H9 (cell line): ENCODE measurements around the gene LRRC27. TPM values are rescaled to one million over a fixed set of nuclear protein-coding genes. Genes with fewer than 3 reads are reported as not detected.

Experiments used
- DNase-seq: peaks from one replicate; pipeline ENCODE4 v3.0.0-alpha.2; 2017
- H2AFZ ChIP-seq: one replicate; pipeline ENCODE4 v1.6.1; 2013; ENCODE audit warnings: mild to moderate bottlenecking, low read length, control low read depth, moderate library complexity
- H2AK5ac ChIP-seq: 2 replicates; pipeline ENCODE4 v1.6.1; 2013; ENCODE audit warnings: low read length, control low read depth, mixed read lengths; ENCODE audit not compliant: insufficient read length
- H2BK120ac ChIP-seq: one replicate; pipeline ENCODE4 v1.6.1; 2013; ENCODE audit warnings: low read depth, mild to moderate bottlenecking, low read length, control low read depth, inconsistent platforms; ENCODE audit not compliant: poor library complexity, severe bottlenecking
- H2BK12ac ChIP-seq: 2 replicates; pipeline ENCODE4 v1.6.1; 2013; ENCODE audit warnings: low read length, control low read depth, mixed read lengths, low read depth; ENCODE audit not compliant: insufficient read length
- H2BK15ac ChIP-seq: 2 replicates; pipeline ENCODE4 v1.6.1; 2013; ENCODE audit warnings: low read depth, low read length, control low read depth
- H2BK20ac ChIP-seq: one replicate; pipeline ENCODE4 v1.6.1; 2013; ENCODE audit warnings: low read depth, mild to moderate bottlenecking, low read length, control low read depth, inconsistent platforms; ENCODE audit not compliant: poor library complexity, severe bottlenecking
- H2BK5ac ChIP-seq: 2 replicates; pipeline ENCODE4 v1.6.1; 2013; ENCODE audit warnings: low read length, control low read depth, mixed read lengths; ENCODE audit not compliant: insufficient read length
- H3K14ac ChIP-seq: 2 replicates; pipeline ENCODE4 v1.6.1; 2013; ENCODE audit warnings: low read length, control low read depth; ENCODE audit not compliant: insufficient read depth
- H3K18ac ChIP-seq: 2 replicates; pipeline ENCODE4 v1.6.1; 2013; ENCODE audit warnings: low read depth, mild to moderate bottlenecking, mixed read lengths, low read length, control low read depth; ENCODE audit not compliant: insufficient read length
- H3K23ac ChIP-seq: 2 replicates; pipeline ENCODE4 v1.6.1; 2013; ENCODE audit warnings: low read length, control low read depth, mixed read lengths, low read depth; ENCODE audit not compliant: insufficient read length
- H3K23me2 ChIP-seq: 2 replicates; pipeline ENCODE4 v1.6.1; 2013; ENCODE audit warnings: low read depth, mild to moderate bottlenecking, mixed read lengths, low read length, control low read depth; ENCODE audit not compliant: insufficient read length, poor library complexity, severe bottlenecking
- H3K27ac ChIP-seq: 2 replicates; pipeline ENCODE4 v1.5.1; 2013; ENCODE audit warnings: low read length, control low read depth, mixed read lengths, low read depth; ENCODE audit not compliant: insufficient read length
- H3K27me3 ChIP-seq: 2 replicates; pipeline ENCODE4 v1.6.1; 2013; ENCODE audit warnings: low read length, control low read depth, inconsistent platforms; ENCODE audit not compliant: insufficient read depth
- H3K4ac ChIP-seq: 2 replicates; pipeline ENCODE4 v1.6.1; 2013; ENCODE audit warnings: low read depth, mild to moderate bottlenecking, control low read depth, inconsistent platforms, low read length, moderate library complexity
- H3K4me1 ChIP-seq: 2 replicates; pipeline ENCODE4 v1.6.1; 2013; ENCODE audit warnings: low read length, control low read depth, inconsistent platforms; ENCODE audit not compliant: insufficient read depth
- H3K4me2 ChIP-seq: 2 replicates; pipeline ENCODE4 v1.6.1; 2013; ENCODE audit warnings: low read length, control low read depth, mixed read lengths; ENCODE audit not compliant: insufficient read length, insufficient read depth
- H3K56ac ChIP-seq: 2 replicates; pipeline ENCODE4 v1.6.1; 2013; ENCODE audit warnings: low read depth, mild to moderate bottlenecking, mixed read lengths, low read length, control low read depth; ENCODE audit not compliant: insufficient read length
- H3K79me1 ChIP-seq: 2 replicates; pipeline ENCODE4 v1.6.1; 2013; ENCODE audit warnings: low read depth, mild to moderate bottlenecking, moderate library complexity, low read length, control low read depth, inconsistent platforms; ENCODE audit not compliant: insufficient read depth, poor library complexity, severe bottlenecking
- H3K79me2 ChIP-seq: 2 replicates; pipeline ENCODE4 v1.6.1; 2013; ENCODE audit warnings: low read length, control low read depth, inconsistent platforms; ENCODE audit not compliant: insufficient read depth
- H3K9ac ChIP-seq: 2 replicates; pipeline ENCODE4 v1.6.1; 2013; ENCODE audit warnings: low read length, control low read depth, mixed read lengths; ENCODE audit not compliant: insufficient read length; ENCODE audit errors: extremely low read depth
- H3K9me3 ChIP-seq: one replicate; pipeline ENCODE4 v1.6.1; 2013; ENCODE audit warnings: low read depth, low read length, inconsistent platforms; ENCODE audit not compliant: control insufficient read depth
- H3T11ph ChIP-seq: one replicate; pipeline ENCODE4 v1.6.1; 2013; ENCODE audit warnings: mild to moderate bottlenecking, low read length, control low read depth, inconsistent platforms
- H4K20me1 ChIP-seq: one replicate; pipeline ENCODE4 v1.6.1; 2013; ENCODE audit not compliant: control insufficient read depth, insufficient read length, insufficient read depth
- H4K5ac ChIP-seq: 2 replicates; pipeline ENCODE4 v1.6.1; 2013; ENCODE audit warnings: low read depth, mild to moderate bottlenecking, mixed read lengths, low read length, control low read depth; ENCODE audit not compliant: insufficient read length
- H4K8ac ChIP-seq: replicated peaks from 2 replicates; pipeline ENCODE4 v1.6.1; 2013; ENCODE audit warnings: low read length, control low read depth, mixed read lengths, low read depth; ENCODE audit not compliant: insufficient read length
- H4K91ac ChIP-seq: 2 replicates; pipeline ENCODE4 v1.6.1; 2013; ENCODE audit warnings: low read depth, mild to moderate bottlenecking, moderate library complexity, mixed read lengths, low read length, control low read depth; ENCODE audit not compliant: insufficient read length
- H3K27ac Mint-ChIP-seq, 3 experiments: 2 replicates in 2 of 3; 3 replicates in 1 of 3; pipeline ENCODE4 v1.8.0; 2020 to 2021; ENCODE audit warnings: mixed read lengths in 3 of 3, mild to moderate bottlenecking in 1 of 3, moderate library complexity in 1 of 3
- H3K27me3 Mint-ChIP-seq: 2 replicates; pipeline ENCODE4 v1.8.0; 2021; ENCODE audit warnings: low read depth, mild to moderate bottlenecking, moderate library complexity, mixed read lengths
- H3K36me3 Mint-ChIP-seq, 3 experiments: 2 replicates in 2 of 3; 3 replicates in 1 of 3; pipeline ENCODE4 v1.8.0; 2020 to 2021; ENCODE audit warnings: low read depth in 3 of 3, mixed read lengths in 3 of 3; ENCODE audit not compliant: insufficient read depth in 1 of 3
- H3K4me1 Mint-ChIP-seq, 2 experiments: 2 replicates each; pipeline ENCODE4 v1.8.0; 2020; ENCODE audit warnings: mixed read lengths in 2 of 2
- H3K4me3 Mint-ChIP-seq, 2 experiments: 2 replicates in 1 of 2; 3 replicates in 1 of 2; pipeline ENCODE4 v1.8.0; 2020 to 2021; ENCODE audit warnings: mild to moderate bottlenecking in 2 of 2, mixed read lengths in 2 of 2, moderate library complexity in 1 of 2
- H3K9me3 Mint-ChIP-seq, 2 experiments: 2 replicates in 1 of 2; 3 replicates in 1 of 2; pipeline ENCODE4 v1.8.0; 2020; ENCODE audit warnings: mild to moderate bottlenecking in 2 of 2, mixed read lengths in 2 of 2, moderate library complexity in 1 of 2
- WGBS: extraction: QIAGEN DNeasy Blood & Tissue Kit; methylation state at CpG from one replicate; pipeline ENCODE4 v1.1.7; 2013; ENCODE audit warnings: missing lambda C conversion rate, low lambda C conversion rate, mixed read lengths; ENCODE audit not compliant: insufficient read length; ENCODE audit errors: extremely low coverage; 5-methylcytosine and 5-hydroxymethylcytosine counted together
- total RNA-seq: library from RNA; stranded (reverse); gene quantifications from 2 replicates; pipeline ENCODE4 v1.2.1, GENCODE V29; 2021
- TF ChIP-seq, protein P1 (sequence below): fragments of 200-600 bp; sonication (generic); conservative IDR thresholded peaks from 3 replicates; pipeline ENCODE4 v1.8.0; 2021; ENCODE audit warnings: antibody characterized with exemption, mild to moderate bottlenecking

LRRC27 gene
- total RNA-seq, 1 experiment from 2014 or later: 2.7 TPM

DNA sequence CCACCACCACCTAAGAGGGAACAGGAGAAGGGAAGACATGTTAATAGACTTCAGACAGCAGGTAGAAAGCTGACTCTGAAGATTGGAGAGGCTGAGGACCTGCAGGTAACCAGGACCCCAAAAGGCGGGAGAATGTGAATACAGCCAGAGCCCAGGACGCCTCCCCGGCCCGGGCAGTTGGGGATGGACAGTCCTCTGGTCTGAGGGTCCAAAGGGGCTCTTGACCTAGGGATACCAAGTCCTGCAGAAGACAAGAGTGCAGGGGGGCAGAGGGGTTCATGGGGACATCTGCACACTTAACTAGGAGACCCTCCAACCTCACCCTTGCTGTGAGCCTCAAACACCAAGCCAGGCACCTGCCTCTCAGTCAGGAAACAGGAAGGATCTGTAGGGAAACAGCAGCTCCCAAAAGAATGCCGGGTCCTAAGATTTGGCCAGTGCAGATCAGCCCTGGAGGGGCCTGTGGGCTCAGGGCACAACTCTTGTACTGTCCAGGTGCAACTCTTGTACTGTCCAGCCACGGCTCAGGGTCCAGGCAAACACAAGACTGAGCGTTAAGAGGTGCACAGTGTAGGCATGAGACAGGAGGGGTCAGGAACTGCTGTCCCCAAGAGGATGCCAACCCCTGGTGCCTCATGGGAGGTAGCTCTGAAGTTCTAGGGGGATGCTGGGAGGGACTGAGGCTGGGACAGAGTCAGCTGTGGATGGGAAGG, 22.0 kb upstream of the LRRC27 start:
- Histone ChIP-seq H2AK5ac (no peak overlapping the region), H3K27me3 (peaks cover 16% of the 10 kb centered on the region; the same call in 1 of the 2 replicates), H3K9ac (no peak overlapping the region), H3T11ph (no peak overlapping the region), H3K79me1 (no peaks in the 10 kb centered on the region), H4K20me1 (peaks cover 4% of the 10 kb centered on the region), H3K27ac (no peak overlapping the region), H3K23ac (no peak overlapping the region), H4K91ac (no peak overlapping the region), H4K5ac (no peak overlapping the region), H3K9me3 (peaks cover 8% of the 10 kb centered on the region), H3K23me2 (peaks cover 11% of the 10 kb centered on the region), H3K4ac (no peak overlapping the region), H2BK20ac (no peak overlapping the region), H4K8ac (no peak overlapping the region), H2AFZ (no peak overlapping the region), H2BK5ac (no peak overlapping the region), H3K14ac (no peak overlapping the region), H3K4me2 (no peak overlapping the region), H3K4me1 (no peaks in the 10 kb centered on the region), H3K79me2 (peaks cover 2% of the 10 kb centered on the region; the same call in 1 of the 2 replicates), H2BK120ac (no peak overlapping the region), H3K56ac (no peak overlapping the region), H2BK12ac (no peak overlapping the region), H2BK15ac (no peak overlapping the region), H3K18ac (no peak overlapping the region)
- peaks cover 18 to 22% of the 10 kb centered on the region in 2 experiments for H3K9me3 Mint-ChIP-seq
- WGBS: no CpG with 5 or more reads among the region's 7 CpGs
- no peak overlapping the region for H3K27ac Mint-ChIP-seq
- DNase-seq: no peak
- H3K36me3 Mint-ChIP-seq: peaks cover 11 to 17% (median 13%) of the 10 kb centered on the region in 3 experiments
- peaks cover 71% of the 10 kb centered on the region for H3K27me3 Mint-ChIP-seq
- H3K4me3 Mint-ChIP-seq: peak overlapping the region in 1 of 2 experiments; percentile 46; a peak in 2 of 5 replicates
- TF ChIP-seq, protein P1, sequence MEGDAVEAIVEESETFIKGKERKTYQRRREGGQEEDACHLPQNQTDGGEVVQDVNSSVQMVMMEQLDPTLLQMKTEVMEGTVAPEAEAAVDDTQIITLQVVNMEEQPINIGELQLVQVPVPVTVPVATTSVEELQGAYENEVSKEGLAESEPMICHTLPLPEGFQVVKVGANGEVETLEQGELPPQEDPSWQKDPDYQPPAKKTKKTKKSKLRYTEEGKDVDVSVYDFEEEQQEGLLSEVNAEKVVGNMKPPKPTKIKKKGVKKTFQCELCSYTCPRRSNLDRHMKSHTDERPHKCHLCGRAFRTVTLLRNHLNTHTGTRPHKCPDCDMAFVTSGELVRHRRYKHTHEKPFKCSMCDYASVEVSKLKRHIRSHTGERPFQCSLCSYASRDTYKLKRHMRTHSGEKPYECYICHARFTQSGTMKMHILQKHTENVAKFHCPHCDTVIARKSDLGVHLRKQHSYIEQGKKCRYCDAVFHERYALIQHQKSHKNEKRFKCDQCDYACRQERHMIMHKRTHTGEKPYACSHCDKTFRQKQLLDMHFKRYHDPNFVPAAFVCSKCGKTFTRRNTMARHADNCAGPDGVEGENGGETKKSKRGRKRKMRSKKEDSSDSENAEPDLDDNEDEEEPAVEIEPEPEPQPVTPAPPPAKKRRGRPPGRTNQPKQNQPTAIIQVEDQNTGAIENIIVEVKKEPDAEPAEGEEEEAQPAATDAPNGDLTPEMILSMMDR: no peak
- peaks cover 10 to 13% of the 10 kb centered on the region in 2 experiments for H3K4me1 Mint-ChIP-seq
